NCI-H1694 (cell line): ENCODE measurements around the gene FABP2.
"Not testable (repeated sequence)": the region's sequence is repeated elsewhere in the genome, so short reads cannot be mapped to it uniquely, and the experiment has no call there.

ENCODE experiments used
- DNase-seq: peaks from one replicate; lab custom pipeline; 2025; lab: John Stamatoyannopoulos, UW

Gene FABP2

GRCh38 chr4:119310826-119311225, 11.1 kb downstream of the FABP2 start:
- DNase-seq: no peak

GRCh38 chr4:119307606-119308005, 14.3 kb downstream of the FABP2 start:
- DNase-seq: no peak

- DNase-seq: no peak
These were observed 17.5 kb downstream of the FABP2 start for GRCh38 chr4:119304431-119304830.

- no peak for DNase-seq
These were observed 18.2 kb downstream of the FABP2 start for GRCh38 chr4:119303587-119304305.

GRCh38 chr4:119302073-119302832, 19.7 kb downstream of the FABP2 start:
- no peak for DNase-seq

- DNase-seq: no peak
These were observed 21.6 kb downstream of the FABP2 start for GRCh38 chr4:119300101-119300978.

- DNase-seq: no peak
These were observed 22.2 kb downstream of the FABP2 start for GRCh38 chr4:119299741-119300100.

- no peak for DNase-seq
These were observed 22.7 kb downstream of the FABP2 start for GRCh38 chr4:119299260-119299671.

GRCh38 chr4:119297795-119298194, 24.1 kb downstream of the FABP2 start:
- no peak for DNase-seq

GRCh38 chr4:119296356-119296755, 25.6 kb downstream of the FABP2 start:
- DNase-seq: no peak

GRCh38 chr4:119290598-119290997, 31.3 kb downstream of the FABP2 start:
- no peak for DNase-seq

- DNase-seq: no peak
These were observed 32.6 kb downstream of the FABP2 start for GRCh38 chr4:119289313-119289712.

GRCh38 chr4:119286377-119287002, 35.4 kb downstream of the FABP2 start:
- no peak for DNase-seq

GRCh38 chr4:119284876-119285780, 36.8 kb downstream of the FABP2 start:
- DNase-seq: no peak

- no peak for DNase-seq
These were observed 40.5 kb downstream of the FABP2 start for GRCh38 chr4:119281393-119281792.

GRCh38 chr4:119279945-119280344, 42.0 kb downstream of the FABP2 start:
- not testable (repeated sequence) for DNase-seq

- not testable (repeated sequence) for DNase-seq
These were observed 42.4 kb downstream of the FABP2 start for GRCh38 chr4:119279541-119279940.

- DNase-seq: no peak
These were observed 50.4 kb downstream of the FABP2 start for GRCh38 chr4:119271361-119272085.

- no peak for DNase-seq
These were observed 53.5 kb downstream of the FABP2 start for GRCh38 chr4:119268466-119268865.
